Kidney (tissue), 14 donors: ENCODE data around the gene BOD1. TPM values are rescaled to one million over a fixed set of nuclear protein-coding genes. Genes with fewer than 3 reads are reported as not detected.

Experiments used
- DNase-seq, 5 donors: peaks; one replicate each; pipeline ENCODE4 v3.0.0-alpha.2; 2013 to 2020
- FAIRE-seq: peaks from 2 replicates; lab custom pipeline; 2012; peaks lifted over from hg19 to GRCh38; lab: Jason Lieb, UNC
- H3K27ac ChIP-seq, 2 donors: one replicate each; pipeline ENCODE4 v1.7.0; 2013; ENCODE audit warnings: low read depth in 2 of 2, low read length in 2 of 2, inconsistent platforms in 1 of 2
- H3K27me3 ChIP-seq: one replicate; pipeline ENCODE4 v1.7.1; 2013; ENCODE audit warnings: low read length, inconsistent platforms; ENCODE audit not compliant: control insufficient read depth, insufficient read depth
- H3K36me3 ChIP-seq, 3 donors: one replicate each; pipeline versions ENCODE4 v1.7.0 to v1.7.1; 2013; ENCODE audit warnings: low read length in 3 of 3, control low read depth in 1 of 3, inconsistent platforms in 1 of 3; ENCODE audit not compliant: insufficient read depth in 3 of 3, control insufficient read depth in 2 of 3
- H3K4me1 ChIP-seq, 3 donors: one replicate each; pipeline versions ENCODE4 v1.7.0 to v1.7.1; 2013; ENCODE audit warnings: low read length in 3 of 3, inconsistent platforms in 1 of 3, low read depth in 1 of 3; ENCODE audit not compliant: control insufficient read depth in 2 of 3, insufficient read depth in 2 of 3
- H3K4me3 ChIP-seq, 3 donors: one replicate each; pipeline versions ENCODE4 v1.7.0 to v1.8.1; 2013; ENCODE audit warnings: low read length in 3 of 3, control low read depth in 1 of 3, inconsistent platforms in 1 of 3
- H3K9ac ChIP-seq, 3 donors: one replicate each; pipeline versions ENCODE4 v1.7.0 to v1.7.1; 2013; ENCODE audit warnings: low read length in 3 of 3, control low read depth in 1 of 3, inconsistent platforms in 1 of 3
- H3K9me3 ChIP-seq, 3 donors: one replicate each; pipeline versions ENCODE4 v1.7.0 to v1.7.1; 2013; ENCODE audit warnings: low read length in 3 of 3, control low read depth in 1 of 3, inconsistent platforms in 1 of 3; ENCODE audit not compliant: control insufficient read depth in 2 of 3, insufficient read depth in 1 of 3
- CTCF ChIP-seq: IDR thresholded peaks from 3 replicates; pipeline ENCODE4 v1.5.1; 2012; ENCODE audit warnings: mild to moderate bottlenecking, moderate library complexity, borderline replicate concordance; ENCODE audit not compliant: insufficient read depth; ENCODE audit errors: extremely low read depth
- intact Hi-C: fragments of 100-400 bp; cut with DNase I; formaldehyde crosslinking; loops from one replicate; pipeline ENCODE4 v1.11.1; 2022
- polyA plus RNA-seq: library from polyadenylated mRNA; stranded (reverse); fragments of 350-450 nt; fragmentation: Illumina TruSeq; extraction: RNeasy Lipid Tissue Mini Kit (QIAGEN cat#74804); gene quantifications from one replicate; pipeline ENCODE4 v1.2.3, GENCODE V29; 2014; ENCODE audit warnings: low read depth, low replicate concordance; ENCODE audit not compliant: insufficient read depth
- total RNA-seq: library from RNA; stranded (reverse); fragmentation: NEBNext Ultra II Directional; extraction: Animal tissue kit (Norgen Biotek cat#: 25700); gene quantifications from one replicate; pipeline ENCODE4 v1.2.1, GENCODE V29; 2021
- donor health status: control.
- donor health status: control.
- donor health status: control.
- donor health status: control.
- donor health status: control.
- donor health status: DM: yes; HTN: yes; CAD: no.
- donor health status: Normal renal cell carcinoma (clear cell type).

Gene BOD1
- total and polyA plus RNA-seq, 2 donors from 2014 or later: 32.5 to 43.6 TPM

DNA sequence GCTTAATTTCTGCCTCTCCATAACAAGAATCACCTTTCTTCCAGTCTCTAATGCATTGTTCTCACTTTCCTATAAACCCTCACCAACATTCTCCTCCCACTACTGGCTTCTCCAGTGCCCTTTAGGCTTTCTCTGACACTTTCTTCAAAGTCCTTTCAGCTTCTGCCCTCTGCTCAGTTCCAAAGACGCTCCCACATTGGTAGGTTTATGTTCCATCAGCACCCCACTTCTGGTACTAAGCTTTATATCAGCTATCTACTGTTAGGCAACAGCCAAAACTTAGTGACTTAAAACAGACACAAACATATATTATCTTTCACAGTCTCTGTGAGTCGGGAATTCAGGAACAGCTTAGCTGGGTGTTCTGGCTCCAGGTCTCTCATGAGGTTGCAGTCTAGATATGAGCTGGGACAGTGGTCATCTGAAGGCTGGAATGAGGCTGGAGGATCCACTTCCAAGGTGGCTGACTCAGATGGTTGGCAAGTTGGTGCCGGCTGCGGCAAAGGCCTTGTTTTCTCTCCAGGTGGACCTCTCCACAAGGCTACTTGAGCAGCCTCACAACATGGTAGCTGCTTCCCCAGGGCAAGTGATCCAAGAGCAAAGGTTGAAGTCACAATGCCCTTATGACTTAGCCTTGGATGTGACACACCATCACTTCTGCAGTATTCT, 37.4 kb downstream of the BOD1 start:
- peaks cover 0 to 11% (median 0%) of the 10 kb centered on the region in 3 donors for H3K9me3 ChIP-seq
- no peaks in the 10 kb centered on the region for H3K4me1 ChIP-seq
- no peak for TF ChIP-seq CTCF
- no peak overlapping the region for H3K9ac ChIP-seq
- H3K27me3 ChIP-seq: no peaks in the 10 kb centered on the region
- H3K27ac ChIP-seq: no peak overlapping the region
- no peak for DNase-seq
- no peaks in the 10 kb centered on the region for H3K36me3 ChIP-seq
- intact Hi-C loops: no loop called here
- no peak for FAIRE-seq
- H3K4me3 ChIP-seq: no peak overlapping the region

DNA sequence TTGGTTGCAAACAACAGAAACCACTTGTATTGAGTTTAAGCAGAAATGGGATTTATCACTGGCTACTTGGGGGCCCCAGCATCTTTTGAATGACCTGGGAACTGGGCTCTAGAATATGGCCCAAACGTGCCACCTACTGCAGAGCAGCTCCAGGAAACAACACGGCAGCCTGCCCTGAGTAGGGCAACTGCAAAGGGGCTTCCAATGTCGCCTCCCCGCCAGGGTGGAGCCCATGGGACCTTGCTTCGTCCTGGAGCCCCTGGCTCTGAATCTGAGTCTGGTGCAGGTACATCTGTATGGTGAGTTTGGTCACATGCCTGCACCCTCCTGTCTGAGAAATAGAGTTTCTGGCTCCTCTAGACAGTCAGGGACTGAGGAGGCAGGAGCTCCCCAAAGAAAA, 38.6 kb downstream of the BOD1 start:
- no peak overlapping the region for H3K4me3 ChIP-seq
- DNase-seq (no peak), FAIRE-seq (no peak)
- no peak overlapping the region for H3K9ac ChIP-seq
- no peaks in the 10 kb centered on the region for H3K27me3 ChIP-seq
- intact Hi-C loops: no loop called here
- H3K36me3 ChIP-seq: no peaks in the 10 kb centered on the region
- no peaks in the 10 kb centered on the region for H3K4me1 ChIP-seq
- TF ChIP-seq CTCF: no peak
- H3K9me3 ChIP-seq: peaks cover 0 to 11% (median 0%) of the 10 kb centered on the region in 3 donors
- H3K27ac ChIP-seq: no peak overlapping the region

GRCh38 chr5:173577166-173577565, 39.3 kb downstream of the BOD1 start:
- Histone ChIP-seq H3K4me3 (no peak overlapping the region), H3K36me3 (no peaks in the 10 kb centered on the region), H3K27ac (no peak overlapping the region), H3K9ac (no peak overlapping the region), H3K4me1 (no peaks in the 10 kb centered on the region), H3K27me3 (no peaks in the 10 kb centered on the region), H3K9me3 (peaks cover 0 to 11% (median 0%) of the 10 kb centered on the region in 3 donors)
- intact Hi-C loops: no loop called here
- DNase-seq (no peak), FAIRE-seq (no peak)
- no peak for TF ChIP-seq CTCF

DNA sequence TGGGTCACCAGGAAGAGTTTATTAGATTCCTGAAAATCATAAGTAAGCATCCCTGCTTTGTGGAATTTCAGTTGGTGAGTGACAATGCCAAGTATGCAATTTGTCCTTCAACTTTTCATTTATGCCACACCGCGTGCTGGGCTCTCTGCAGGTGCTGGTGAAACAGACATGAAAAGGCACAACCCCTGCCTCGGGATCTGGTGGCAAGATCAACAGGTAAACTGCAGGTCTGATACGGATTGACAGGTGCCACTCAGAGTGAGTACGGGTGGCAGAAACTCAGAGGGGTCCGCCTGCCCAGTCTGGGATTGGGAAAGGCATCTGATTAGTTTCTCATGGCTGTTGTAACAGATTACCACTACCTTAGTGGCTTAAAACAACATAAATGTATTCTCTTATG, 40.5 kb downstream of the BOD1 start:
- TF ChIP-seq CTCF: no peak
- H3K27me3 ChIP-seq: no peaks in the 10 kb centered on the region
- no peaks in the 10 kb centered on the region for H3K36me3 ChIP-seq
- H3K4me1 ChIP-seq: no peaks in the 10 kb centered on the region
- H3K9ac ChIP-seq: no peak overlapping the region
- DNase-seq (no peak), FAIRE-seq (no peak)
- intact Hi-C loops: no loop called here
- H3K9me3 ChIP-seq: peaks cover 0 to 11% (median 0%) of the 10 kb centered on the region in 3 donors
- no peak overlapping the region for H3K4me3 ChIP-seq
- H3K27ac ChIP-seq: no peak overlapping the region
